ENCODE results near the gene MARCHF7. TPM values are rescaled to one million over a fixed set of nuclear protein-coding genes. Genes with fewer than 3 reads are reported as not detected.

MARCHF7 gene
- total and polyA plus RNA-seq, 2 of the 8 experiments (the other 6 are each of a cell fraction or from before 2014, with no cell fraction given) = 18.3 to 116 TPM

DNA sequence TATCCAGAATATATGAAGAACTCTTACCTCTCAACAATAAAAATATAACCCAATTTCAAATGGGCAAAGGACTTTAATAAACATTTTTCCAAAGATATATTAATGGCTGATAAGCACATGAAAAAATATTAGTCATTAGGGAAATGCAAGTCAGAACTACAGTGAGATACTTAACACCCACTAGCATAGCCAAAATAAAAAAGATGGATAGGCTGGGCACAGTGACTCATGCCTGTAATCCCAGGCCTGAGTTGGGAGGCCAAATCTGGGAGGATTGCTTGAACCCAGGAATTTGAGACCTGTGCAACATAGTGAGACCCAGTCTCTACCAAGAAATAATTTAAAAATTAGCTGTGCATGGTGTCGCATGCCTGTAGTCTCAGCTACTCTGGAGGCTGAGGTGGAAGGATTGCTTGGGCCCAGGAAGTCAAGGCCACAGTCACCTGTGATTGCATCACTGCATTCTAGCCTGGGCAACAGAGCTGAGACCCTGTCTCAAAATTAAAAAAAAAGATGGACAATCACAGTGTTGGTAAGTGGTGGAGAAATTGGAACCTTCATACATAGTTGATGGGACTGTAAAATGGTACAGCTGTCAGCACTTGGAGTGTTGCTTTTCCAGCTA lies 25.1 kb downstream of the MARCHF7 start:
- H4K20me1 ChIP-seq (replicated peaks in 1 of 2; ENCODE audit: control insufficient read depth in 1 of 2, insufficient read depth in 2 of 2, low read length in 2 of 2) = peaks cover 13 to 20% of the 10 kb centered on the region in 2 experiments
- no peak overlapping the region for H3K27ac ChIP-seq (ENCODE audit: low read depth, low read length)
- no peak for FAIRE-seq
- TF ChIP-seq JUND (IDR thresholded peaks at IDR 0.05; ENCODE audit: low read length) (no peak), FOSL1 (IDR thresholded peaks at IDR 0.05; ENCODE audit: insufficient read depth, low read depth, low read length) (no peak), ATF3 (IDR thresholded peaks at IDR 0.05; ENCODE audit: insufficient read depth, low read depth, low read length) (no peak), BCL11A (IDR thresholded peaks at IDR 0.05; ENCODE audit: low read depth in 2 of 2, low read length in 2 of 2) (no peak), RNF2 (IDR thresholded peaks at IDR 0.05; ENCODE audit: borderline replicate concordance, low read depth, low read length, missing control alignments, poor library complexity, severe bottlenecking) (no peak), CHD2 (IDR thresholded peaks at IDR 0.05; ENCODE audit: low read length) (no peak), SRF (IDR thresholded peaks at IDR 0.05; ENCODE audit: low read depth, low read length) (no peak), GTF2F1 (IDR thresholded peaks at IDR 0.05; ENCODE audit: borderline replicate concordance, low read depth, low read length) (no peak), KDM1A (IDR thresholded peaks at IDR 0.05; ENCODE audit: borderline replicate concordance, low read length) (no peak)

More for the DNA sequence above, 25.1 kb downstream of the MARCHF7 start:
- Histone ChIP-seq H3K79me2 (ENCODE audit: control insufficient read depth in 1 of 2, insufficient read depth in 2 of 2, low read length in 2 of 2) (peaks cover 4 to 92% of the 10 kb centered on the region in 2 experiments), H3K4me1 (replicated peaks in 1 of 4; ENCODE audit: control insufficient read depth in 3 of 4, insufficient read depth in 4 of 4, low read length in 3 of 4) (no peaks in the 10 kb centered on the region; a peak in 2 of 7 replicates), H3K4me2 (ENCODE audit: insufficient read depth in 1 of 2, low read depth in 2 of 2, low read length in 2 of 2) (no peak overlapping the region), H4K8ac (ENCODE audit: extremely low read depth, insufficient read depth, low read length) (no peak overlapping the region), H3K36me3 (ENCODE audit: control insufficient read depth in 2 of 4, insufficient read depth in 4 of 4, low read length in 3 of 4) (peaks cover 4 to 68% (median 24%) of the 10 kb centered on the region in 4 experiments; a peak in 7 of 8 replicates), H2BK12ac (ENCODE audit: low read depth, low read length) (no peak overlapping the region), H2BK120ac (replicated peaks; ENCODE audit: low read depth, low read length) (no peak overlapping the region), H3K18ac (ENCODE audit: extremely low read depth, low read length) (no peak overlapping the region), H3K79me1 (ENCODE audit: low read depth, low read length) (peaks cover 7% of the 10 kb centered on the region; the same call in 1 of the 2 replicates), H3K9me3 (ENCODE audit: insufficient read depth in 2 of 2, low read depth in 1 of 2, low read length in 1 of 2) (no peaks in the 10 kb centered on the region), H3K14ac (ENCODE audit: insufficient read length) (no peak overlapping the region), H3K9ac (replicated peaks in 1 of 4; ENCODE audit: extremely low read depth in 1 of 4, low read depth in 3 of 4, low read length in 3 of 4) (no peak overlapping the region), H3K4me3 (ENCODE audit: extremely low read depth in 1 of 4, insufficient read depth in 2 of 4, low read depth in 3 of 4, low read length in 4 of 4) (no peak overlapping the region), H2AFZ (ENCODE audit: low read length) (no peak overlapping the region), H2AK5ac (ENCODE audit: low read depth, low read length) (no peak overlapping the region), H3K4ac (replicated peaks; ENCODE audit: insufficient read length, low read depth, low read length) (no peak overlapping the region), H2BK5ac (ENCODE audit: low read depth, low read length) (no peak overlapping the region), H2BK15ac (ENCODE audit: low read length) (no peak overlapping the region), H3K56ac (replicated peaks; ENCODE audit: insufficient read length, low read depth, low read length) (no peak overlapping the region), H3K27me3 (replicated peaks in 1 of 4; ENCODE audit: control insufficient read depth in 3 of 4, extremely low read depth in 1 of 4, insufficient read depth in 3 of 4, low read length in 3 of 4) (no peaks in the 10 kb centered on the region), H4K5ac (ENCODE audit: insufficient read length, low read depth, low read length) (no peak overlapping the region), H4K91ac (replicated peaks; ENCODE audit: insufficient read length, low read length) (no peak overlapping the region), H3K23ac (ENCODE audit: insufficient read length) (no peak overlapping the region), H2BK20ac (ENCODE audit: low read length) (no peak overlapping the region), H3K23me2 (ENCODE audit: low read depth, low read length) (no peaks in the 10 kb centered on the region)
- no peak for DNase-seq (ENCODE audit: low read depth in 1 of 2, low spot score in 2 of 2)
- WGBS, 2 experiments (ENCODE audit: extremely low coverage in 1 of 2, insufficient coverage in 1 of 2, insufficient read length in 1 of 2, insufficient replicate concordance in 2 of 2, low coverage in 1 of 2, low lambda C conversion rate in 2 of 2, missing lambda C conversion rate in 1 of 2) = 94% methylated on average over 1 of the region's 1 CpG; no CpG with 5 or more reads in 1 of the 2 experiments
- CTCF ChIA-PET (ENCODE audit: partially characterized antibody) = interaction anchor here (1.2 to 1.3 kb wide), 2 partner anchors 11 to 68 kb away, joined by 3 read pairs; no protein-coding TSS in a partner anchor
- POLR2A ChIA-PET (ENCODE audit: partially characterized antibody) = interaction anchor here (1.3 to 2.2 kb wide), 4 partner anchors 19 to 25 kb away, joined by 4 to 12 read pairs (median 11); partner anchors contain the start of gene MARCHF7

Measured in H1 (cell line).